Measurements from ENCODE around the gene DCHS1. TPM values are rescaled to one million over a fixed set of nuclear protein-coding genes. Genes with fewer than 3 reads are reported as not detected.

DCHS1 gene
- polyA plus RNA-seq, 2 of the 4 experiments (the other 2 are of a cell fraction) = 0.06 TPM

DNA sequence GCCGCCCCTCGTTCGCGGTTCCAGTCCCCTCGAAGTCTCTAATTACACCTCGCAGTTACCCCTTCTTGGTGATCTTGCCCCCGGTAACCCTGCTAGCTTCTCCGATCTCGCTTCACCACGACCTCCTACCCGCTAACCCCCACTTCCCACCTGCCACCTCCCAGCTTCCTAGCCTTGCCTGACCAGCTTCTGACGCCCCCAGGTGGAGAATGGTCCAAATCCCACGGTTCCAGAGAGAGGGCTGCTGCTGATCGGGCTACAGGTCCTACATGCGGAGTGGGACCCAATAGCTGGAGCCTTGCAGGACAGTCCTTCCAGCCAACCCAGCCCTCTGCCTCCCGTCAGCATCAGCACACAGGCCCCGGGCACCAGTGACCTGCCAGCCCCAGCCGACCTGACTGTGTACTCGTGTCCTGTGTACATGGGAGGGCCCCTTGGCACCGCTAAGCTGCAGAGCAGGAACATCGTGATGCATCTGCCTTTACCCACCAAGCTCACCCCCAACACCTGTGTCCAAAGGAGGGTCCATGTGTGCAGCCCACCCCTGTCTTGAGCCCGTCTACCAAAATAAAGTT, 84.1 kb downstream of the DCHS1 start:
- H3K4me3 ChIP-seq = no peak overlapping the region
- no peak for FAIRE-seq
- no peak for ATAC-seq
- CTCF ChIA-PET = interaction anchor here (1.1 to 2.8 kb wide), 3 partner anchors 8 to 42 kb away, joined by 3 to 6 read pairs (median 3); no protein-coding TSS in a partner anchor
- H3K27ac ChIP-seq = no peak overlapping the region
- TF ChIP-seq HEYL (CRISPR knock-in tag; IDR thresholded peaks at IDR 0.05) (no peak), POLR2A (IDR thresholded peaks at IDR 0.05; ENCODE audit: low read length) (no peak), ZFP36 (IDR thresholded peaks at IDR 0.05; ENCODE audit: borderline replicate concordance, partially characterized antibody) (no peak), JUNB (IDR thresholded peaks at IDR 0.05) (no peak), FOSL2 (IDR thresholded peaks at IDR 0.05) (no peak), FOSL2 (CRISPR knock-in tag; IDR thresholded peaks at IDR 0.05) (no peak), JUN (IDR thresholded peaks at IDR 0.05) (no peak), MAFK (IDR thresholded peaks at IDR 0.05; ENCODE audit: partially characterized antibody) (no peak), HDAC2 (IDR thresholded peaks at IDR 0.05) (no peak), FOXS1 (CRISPR knock-in tag; IDR thresholded peaks at IDR 0.05) (no peak), SREBF2 (IDR thresholded peaks at IDR 0.05) (no peak), KDM5A (IDR thresholded peaks at IDR 0.05) (no peak), RNF2 (IDR thresholded peaks at IDR 0.05; ENCODE audit: borderline replicate concordance, low read depth) (no peak), BCL3 (IDR thresholded peaks at IDR 0.05) (no peak), RARB (CRISPR knock-in tag; IDR thresholded peaks at IDR 0.05) (no peak), HOXB13 (CRISPR knock-in tag; IDR thresholded peaks at IDR 0.05; ENCODE audit: low read depth) (no peak), NR3C1 (IDR thresholded peaks at IDR 0.05) (no peak), ESRRA (IDR thresholded peaks at IDR 0.05; ENCODE audit: borderline replicate concordance, low read length) (no peak), MAZ (IDR thresholded peaks at IDR 0.05; ENCODE audit: borderline replicate concordance, low read depth, low read length) (no peak)
- H3K9me3 ChIP-seq = no peaks in the 10 kb centered on the region
- H3K4me1 ChIP-seq = peaks cover 6% of the 10 kb centered on the region; the same call in 2 of the 3 replicates
- DNase-seq (ENCODE audit: low read depth in 1 of 2, low spot score in 1 of 2) = no peak
- WGBS (ENCODE audit: missing lambda C conversion rate) = 87% methylated on average over 19 of the region's 22 CpGs
- POLR2A ChIA-PET = no interaction called here
- H3K4me2 ChIP-seq = no peak overlapping the region

Other genes with a start within 250 kb of the DCHS1 start
- 13.6 and 17.2 TPM in 2 replicates for gene APBB1, start 236.7 kb downstream of the DCHS1 start, polyA plus RNA-seq (2011; rRNA removed)
- 14.4 to 18.5 TPM (median 16.4 TPM) in 3 replicates for gene APBB1, start 236.7 kb downstream of the DCHS1 start, polyA plus RNA-seq (2017; fragmentation: RNase III; extraction: RNeasy Plus Mini Kit Qiagen cat#74134 plus additional on column Dnase treatment)
- 0.66 and 1.5 TPM in 2 replicates for gene HPX, start 214.8 kb downstream of the DCHS1 start, polyA plus RNA-seq (2011; rRNA removed)
- gene HPX, start 214.8 kb downstream of the DCHS1 start, polyA plus RNA-seq (2017; fragmentation: RNase III; extraction: RNeasy Plus Mini Kit Qiagen cat#74134 plus additional on column Dnase treatment) = 0.35 to 0.70 TPM (median 0.57 TPM) in 3 replicates
- gene TRIM3, start 181.9 kb downstream of the DCHS1 start, polyA plus RNA-seq (2011; rRNA removed) = 10.0 and 11.3 TPM in 2 replicates
- 17.5 to 19.8 TPM (median 19.6 TPM) in 3 replicates for gene TRIM3, start 181.9 kb downstream of the DCHS1 start, polyA plus RNA-seq (2017; fragmentation: RNase III; extraction: RNeasy Plus Mini Kit Qiagen cat#74134 plus additional on column Dnase treatment)
- gene ARFIP2, start 174.5 kb downstream of the DCHS1 start, polyA plus RNA-seq (2011; rRNA removed) = 87.9 and 88.5 TPM in 2 replicates
- gene ARFIP2, start 174.5 kb downstream of the DCHS1 start, polyA plus RNA-seq (2017; fragmentation: RNase III; extraction: RNeasy Plus Mini Kit Qiagen cat#74134 plus additional on column Dnase treatment) = 68.7 to 80.0 TPM (median 79.2 TPM) in 3 replicates
- gene TIMM10B, start 174.3 kb downstream of the DCHS1 start, polyA plus RNA-seq (2011; rRNA removed) = 31.6 and 35.6 TPM in 2 replicates
- gene TIMM10B, start 174.3 kb downstream of the DCHS1 start, polyA plus RNA-seq (2017; fragmentation: RNase III; extraction: RNeasy Plus Mini Kit Qiagen cat#74134 plus additional on column Dnase treatment) = 20.6 to 24.4 TPM (median 22.0 TPM) in 3 replicates
- 8.6 and 12.7 TPM in 2 replicates for gene DNHD1, start 158.5 kb downstream of the DCHS1 start, polyA plus RNA-seq (2011; rRNA removed)
- gene DNHD1, start 158.5 kb downstream of the DCHS1 start, polyA plus RNA-seq (2017; fragmentation: RNase III; extraction: RNeasy Plus Mini Kit Qiagen cat#74134 plus additional on column Dnase treatment) = 5.4 to 7.6 TPM (median 6.8 TPM) in 3 replicates
- 20.5 and 25.9 TPM in 2 replicates for gene RRP8, start 52.2 kb downstream of the DCHS1 start, polyA plus RNA-seq (2011; rRNA removed)
- gene RRP8, start 52.2 kb downstream of the DCHS1 start, polyA plus RNA-seq (2017; fragmentation: RNase III; extraction: RNeasy Plus Mini Kit Qiagen cat#74134 plus additional on column Dnase treatment) = 14.5 to 17.9 TPM (median 14.5 TPM) in 3 replicates
- gene ILK, start 52.0 kb downstream of the DCHS1 start, polyA plus RNA-seq (2011; rRNA removed) = 109 and 120 TPM in 2 replicates
- 108 to 116 TPM (median 114 TPM) in 3 replicates for gene ILK, start 52.0 kb downstream of the DCHS1 start, polyA plus RNA-seq (2017; fragmentation: RNase III; extraction: RNeasy Plus Mini Kit Qiagen cat#74134 plus additional on column Dnase treatment)
- gene TAF10, start 43.6 kb downstream of the DCHS1 start, polyA plus RNA-seq (2011; rRNA removed) = 174 and 242 TPM in 2 replicates
- 124 to 138 TPM (median 135 TPM) in 3 replicates for gene TAF10, start 43.6 kb downstream of the DCHS1 start, polyA plus RNA-seq (2017; fragmentation: RNase III; extraction: RNeasy Plus Mini Kit Qiagen cat#74134 plus additional on column Dnase treatment)
- gene TPP1, start 36.4 kb downstream of the DCHS1 start, polyA plus RNA-seq (2011; rRNA removed) = 53.2 and 63.0 TPM in 2 replicates
- gene TPP1, start 36.4 kb downstream of the DCHS1 start, polyA plus RNA-seq (2017; fragmentation: RNase III; extraction: RNeasy Plus Mini Kit Qiagen cat#74134 plus additional on column Dnase treatment) = 32.3 to 41.6 TPM (median 40.7 TPM) in 3 replicates
- gene MRPL17, start 27.5 kb upstream of the DCHS1 start, polyA plus RNA-seq (2011; rRNA removed) = 96.8 and 107 TPM in 2 replicates
- 127 to 132 TPM (median 128 TPM) in 3 replicates for gene MRPL17, start 27.5 kb upstream of the DCHS1 start, polyA plus RNA-seq (2017; fragmentation: RNase III; extraction: RNeasy Plus Mini Kit Qiagen cat#74134 plus additional on column Dnase treatment)
- gene OR2AG2, start 116.2 kb upstream of the DCHS1 start, polyA plus RNA-seq (2011; rRNA removed) = 0.04 and 0.17 TPM in 2 replicates
- gene OR2AG2, start 116.2 kb upstream of the DCHS1 start, polyA plus RNA-seq (2017; fragmentation: RNase III; extraction: RNeasy Plus Mini Kit Qiagen cat#74134 plus additional on column Dnase treatment) = 0.03 to 0.05 TPM in 2 of 3 replicates, not detected in the other
- gene OR2AG1, start 127.2 kb upstream of the DCHS1 start, polyA plus RNA-seq (2011; rRNA removed) = not detected in 2 replicates
- not detected in 3 replicates for gene OR2AG1, start 127.2 kb upstream of the DCHS1 start, polyA plus RNA-seq (2017; fragmentation: RNase III; extraction: RNeasy Plus Mini Kit Qiagen cat#74134 plus additional on column Dnase treatment)
- gene OR6A2, start 143.9 kb upstream of the DCHS1 start, polyA plus RNA-seq (2011; rRNA removed) = 0.01 TPM in 2 replicates
- gene OR6A2, start 143.9 kb upstream of the DCHS1 start, polyA plus RNA-seq (2017; fragmentation: RNase III; extraction: RNeasy Plus Mini Kit Qiagen cat#74134 plus additional on column Dnase treatment) = not detected in 3 replicates
- not detected in 2 replicates for gene OR10A5, start 189.9 kb upstream of the DCHS1 start, polyA plus RNA-seq (2011; rRNA removed)
- not detected in 3 replicates for gene OR10A5, start 189.9 kb upstream of the DCHS1 start, polyA plus RNA-seq (2017; fragmentation: RNase III; extraction: RNeasy Plus Mini Kit Qiagen cat#74134 plus additional on column Dnase treatment)
- not detected in 2 replicates for gene OR10A2, start 207.2 kb upstream of the DCHS1 start, polyA plus RNA-seq (2011; rRNA removed)
- gene OR10A2, start 207.2 kb upstream of the DCHS1 start, polyA plus RNA-seq (2017; fragmentation: RNase III; extraction: RNeasy Plus Mini Kit Qiagen cat#74134 plus additional on column Dnase treatment) = not detected in 3 replicates
- gene OR10A4, start 220.8 kb upstream of the DCHS1 start, polyA plus RNA-seq (2011; rRNA removed) = not detected in 2 replicates
- gene OR10A4, start 220.8 kb upstream of the DCHS1 start, polyA plus RNA-seq (2017; fragmentation: RNase III; extraction: RNeasy Plus Mini Kit Qiagen cat#74134 plus additional on column Dnase treatment) = not detected in 3 replicates
- not detected in 2 replicates for gene OR2D2, start 236.7 kb upstream of the DCHS1 start, polyA plus RNA-seq (2011; rRNA removed)
- not detected in 3 replicates for gene OR2D2, start 236.7 kb upstream of the DCHS1 start, polyA plus RNA-seq (2017; fragmentation: RNase III; extraction: RNeasy Plus Mini Kit Qiagen cat#74134 plus additional on column Dnase treatment)

Measured in A549 (cell line).